ENCODE results near the gene PAPSS1.
"Not testable (repeated sequence)": the region's sequence is repeated elsewhere in the genome, so short reads cannot be mapped to it uniquely, and the experiment has no call there.

PAPSS1 gene

DNA sequence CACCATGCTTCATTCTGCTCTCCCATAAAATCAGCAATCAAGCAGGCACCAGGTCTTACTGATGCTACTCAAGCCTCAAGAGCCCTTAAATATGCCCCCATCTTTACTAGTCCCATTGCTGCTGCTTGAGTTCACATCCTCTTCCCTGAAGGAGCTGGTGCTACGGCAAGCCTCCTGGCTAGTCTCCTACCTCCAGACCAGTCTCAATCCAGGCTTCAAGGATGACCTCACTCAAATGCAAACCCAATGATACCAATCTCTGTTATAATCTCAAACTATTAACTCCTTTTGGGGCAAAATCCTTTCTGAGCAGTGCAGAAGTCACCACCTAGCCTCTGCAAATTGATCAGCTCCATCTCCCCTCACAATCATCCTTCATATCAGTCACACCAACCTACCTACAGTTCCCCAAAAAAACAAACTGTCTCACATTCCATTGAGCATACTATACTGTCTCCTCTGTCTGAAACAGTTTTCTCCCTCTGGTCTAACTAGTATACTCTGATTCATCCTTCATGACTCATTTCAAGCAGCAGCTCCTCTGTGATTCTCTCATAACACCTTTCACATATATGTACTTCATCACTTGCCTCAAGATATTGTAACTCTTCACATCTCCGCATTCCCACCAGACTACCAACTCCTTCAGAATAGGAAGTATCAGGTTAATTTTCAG, 30.0 kb downstream of the PAPSS1 start:
- DNase-seq (ENCODE audit: low read depth, low spot score) = peak; percentile 75

DNA sequence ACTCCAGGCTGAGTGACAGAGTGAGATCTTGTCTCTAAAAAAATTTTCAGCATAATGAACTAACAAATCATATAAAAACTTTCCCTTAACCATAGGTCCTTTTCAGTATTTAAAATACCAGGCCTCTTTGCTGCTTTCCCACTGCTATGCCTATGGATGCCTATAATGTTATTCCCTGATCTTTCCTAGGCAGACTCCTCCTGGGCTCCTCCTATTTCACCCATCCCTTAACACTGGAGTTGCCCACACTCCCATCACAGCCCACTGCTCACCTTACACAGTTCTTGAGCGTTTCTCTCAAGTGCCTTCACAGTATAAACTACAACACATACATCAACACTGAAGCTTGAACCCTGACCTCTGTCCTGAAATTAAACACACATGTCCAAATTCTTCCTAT, 31.6 kb downstream of the PAPSS1 start:
- no peak for DNase-seq (ENCODE audit: low read depth, low spot score)

DNA sequence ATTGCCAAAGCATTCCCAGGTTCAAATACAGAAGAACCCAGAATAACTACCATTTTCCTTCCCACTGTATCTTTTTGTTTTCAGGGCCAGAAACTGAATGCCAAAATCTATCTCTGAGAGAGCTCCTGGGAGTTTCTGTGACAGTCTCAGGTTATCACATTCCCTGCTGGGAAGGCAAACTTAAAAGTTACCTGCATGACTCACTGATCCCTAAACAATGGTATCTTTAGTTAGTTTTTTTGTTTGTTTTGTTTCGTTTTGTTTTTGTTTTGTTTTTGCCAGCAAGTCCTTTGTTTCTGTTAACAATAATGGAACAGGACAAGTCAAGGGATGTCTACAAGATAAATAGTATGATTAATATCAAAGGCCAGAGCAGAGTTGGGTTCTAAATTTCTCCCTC, 34.3 kb downstream of the PAPSS1 start:
- DNase-seq (ENCODE audit: low read depth, low spot score) = no peak

GRCh38 chr4:107683873-107684272, 36.2 kb downstream of the PAPSS1 start:
- peak; percentile 26 for DNase-seq (ENCODE audit: low read depth, low spot score)

GRCh38 chr4:107682306-107682705, 37.7 kb downstream of the PAPSS1 start:
- DNase-seq (ENCODE audit: low read depth, low spot score) = no peak

- no peak for DNase-seq (ENCODE audit: low read depth, low spot score)
Measured at GRCh38 chr4:107669068-107669467, 51.0 kb downstream of the PAPSS1 start.

- DNase-seq (ENCODE audit: low read depth, low spot score) = peak; percentile 46
Measured at GRCh38 chr4:107666134-107666533, 53.9 kb downstream of the PAPSS1 start.

GRCh38 chr4:107665001-107665400, 55.0 kb downstream of the PAPSS1 start:
- DNase-seq (ENCODE audit: low read depth, low spot score) = peak; percentile 65

- DNase-seq (ENCODE audit: low read depth, low spot score) = no peak
Measured at GRCh38 chr4:107658400-107659336, 61.4 kb downstream of the PAPSS1 start.

DNA sequence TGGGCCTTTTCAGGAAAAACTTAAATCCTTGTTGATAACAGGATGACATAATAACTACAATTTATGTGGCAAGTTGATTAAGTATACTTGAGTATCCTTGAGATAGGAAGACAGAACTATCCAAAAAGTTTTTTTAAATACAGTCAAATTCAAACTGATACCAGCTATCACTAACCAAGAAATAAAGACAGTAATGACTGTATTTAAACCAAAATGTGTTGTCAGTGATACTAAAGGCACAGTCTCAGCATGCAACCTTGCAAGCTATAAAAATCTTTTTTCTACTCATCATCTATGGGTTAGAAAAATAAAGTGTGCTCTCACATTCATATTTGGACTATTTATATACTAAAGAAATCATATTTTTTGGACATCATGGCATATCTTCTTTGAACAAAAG, 64.7 kb downstream of the PAPSS1 start:
- DNase-seq (ENCODE audit: low read depth, low spot score) = no peak

DNA sequence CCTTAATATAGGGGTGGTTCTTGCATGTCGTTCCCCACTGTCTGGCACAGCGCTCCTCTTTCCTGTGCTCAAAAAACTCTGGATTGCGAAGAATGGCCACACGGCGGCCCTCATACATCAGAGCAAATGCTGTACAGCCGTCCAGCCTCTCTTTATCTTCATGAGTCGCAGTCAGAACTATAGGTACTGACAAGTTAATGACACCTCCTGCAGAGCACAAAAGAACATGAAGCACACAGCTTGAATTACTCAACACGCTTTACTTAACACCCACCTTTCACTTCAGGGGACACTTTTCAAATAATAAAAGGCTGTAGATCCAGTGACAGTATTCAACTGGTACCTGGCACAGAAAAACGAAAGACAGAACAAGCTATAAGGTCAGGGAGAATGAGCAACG, 65.3 kb downstream of the PAPSS1 start:
- DNase-seq (ENCODE audit: low read depth, low spot score) = peak; percentile 56

DNA sequence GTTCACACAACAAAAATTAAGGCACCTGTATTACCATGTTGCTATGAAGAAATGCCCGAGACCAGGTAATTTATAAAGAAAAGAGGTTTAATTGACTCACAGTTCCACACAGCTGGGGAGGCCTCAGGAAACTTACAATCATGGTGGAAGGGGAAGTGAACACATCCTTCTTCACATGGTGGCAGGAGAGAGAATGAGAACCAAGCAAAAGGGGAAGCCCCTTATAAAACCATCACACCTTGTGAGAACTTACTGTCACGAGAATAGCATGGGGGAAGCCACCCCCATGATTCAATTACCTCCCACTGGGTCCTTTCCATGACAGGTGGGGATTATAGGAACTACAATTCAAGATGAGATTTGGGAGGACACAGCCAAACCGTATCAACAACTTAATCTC, 68.6 kb downstream of the PAPSS1 start:
- DNase-seq (ENCODE audit: low read depth, low spot score) = not testable (repeated sequence)

DNA sequence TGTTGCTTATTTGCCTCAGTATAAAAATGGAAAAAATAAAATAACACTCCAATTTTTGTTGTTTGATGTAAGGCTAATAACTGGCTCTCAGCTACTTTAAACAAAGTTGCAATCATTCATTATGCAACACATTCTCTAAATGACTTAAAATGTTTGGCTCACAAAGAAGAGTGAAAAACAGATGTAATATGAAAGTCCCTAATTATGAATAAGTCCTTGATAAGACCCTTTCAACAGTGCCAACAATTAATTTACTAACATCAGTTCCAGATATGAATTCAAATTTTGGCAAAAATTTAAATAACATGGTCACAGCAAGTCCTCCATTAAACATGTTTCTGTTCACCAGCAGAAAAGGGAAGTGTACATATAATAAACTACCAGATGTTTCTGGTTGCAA, 69.8 kb downstream of the PAPSS1 start:
- DNase-seq (ENCODE audit: low read depth, low spot score) = no peak

GRCh38 chr4:107648178-107648991, 71.6 kb downstream of the PAPSS1 start:
- no peak for DNase-seq (ENCODE audit: low read depth, low spot score)

DNA sequence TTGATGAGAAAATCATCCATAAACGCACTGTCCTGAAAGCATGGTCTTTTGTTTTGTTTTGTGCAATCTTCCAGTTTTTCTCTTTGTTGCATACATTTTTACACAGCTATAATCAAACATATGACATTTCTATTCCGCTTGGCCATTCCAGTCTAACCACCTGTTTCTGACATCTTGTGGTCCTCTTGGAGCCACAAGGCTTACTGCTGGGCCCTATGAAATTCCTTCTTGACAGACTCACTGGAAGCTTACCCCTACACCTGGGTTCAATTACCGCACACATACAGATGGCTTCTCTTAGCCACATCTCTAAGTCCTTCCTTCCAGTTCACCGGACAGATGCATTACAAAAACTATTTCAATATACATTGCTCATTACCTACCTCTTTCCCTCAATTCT, 72.4 kb downstream of the PAPSS1 start:
- DNase-seq (ENCODE audit: low read depth, low spot score) = no peak

DNA sequence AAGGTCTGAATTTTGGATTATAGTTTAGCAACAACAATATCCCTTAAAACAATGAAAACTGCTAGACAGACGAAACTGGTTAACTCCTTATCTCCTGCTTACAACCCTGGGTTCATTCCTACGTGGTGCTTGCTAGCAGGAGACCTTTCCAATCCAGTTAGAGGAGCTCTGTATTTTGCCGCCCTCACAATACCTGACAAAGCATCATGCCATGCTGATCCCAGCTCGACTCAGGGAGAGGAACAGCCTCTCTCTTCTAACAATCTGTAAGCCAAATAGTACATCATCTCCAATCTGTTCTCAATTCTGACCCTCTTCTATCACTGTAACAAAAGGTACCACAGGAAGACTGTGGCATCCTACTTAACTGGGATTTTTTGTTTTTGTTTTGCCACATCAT, 74.4 kb downstream of the PAPSS1 start:
- no peak for DNase-seq (ENCODE audit: low read depth, low spot score)

GRCh38 chr4:107643021-107643420, 77.0 kb downstream of the PAPSS1 start:
- DNase-seq (ENCODE audit: low read depth, low spot score) = no peak

DNA sequence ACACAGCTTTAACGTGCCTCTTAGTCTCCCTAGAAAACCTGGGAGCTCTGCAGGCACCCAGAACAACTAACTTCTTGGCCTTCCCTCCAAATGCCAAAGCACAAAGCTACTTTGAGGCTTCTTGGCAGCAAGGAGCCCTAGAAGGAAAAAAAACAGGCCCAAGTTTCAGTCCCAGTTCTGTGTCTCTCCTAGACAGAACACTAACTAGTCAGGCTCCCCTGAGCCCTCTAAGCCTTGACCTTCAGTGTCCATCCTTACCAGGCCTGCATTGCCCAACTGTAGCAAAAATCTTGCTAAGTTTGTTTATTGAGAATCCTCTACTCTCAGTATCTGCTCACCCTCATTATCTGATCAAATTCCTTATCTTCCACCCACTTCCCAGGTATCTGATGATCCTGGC, 79.2 kb downstream of the PAPSS1 start:
- no peak for DNase-seq (ENCODE audit: low read depth, low spot score)

GRCh38 chr4:107640197-107640596, 79.8 kb downstream of the PAPSS1 start:
- no peak for DNase-seq (ENCODE audit: low read depth, low spot score)

DNA sequence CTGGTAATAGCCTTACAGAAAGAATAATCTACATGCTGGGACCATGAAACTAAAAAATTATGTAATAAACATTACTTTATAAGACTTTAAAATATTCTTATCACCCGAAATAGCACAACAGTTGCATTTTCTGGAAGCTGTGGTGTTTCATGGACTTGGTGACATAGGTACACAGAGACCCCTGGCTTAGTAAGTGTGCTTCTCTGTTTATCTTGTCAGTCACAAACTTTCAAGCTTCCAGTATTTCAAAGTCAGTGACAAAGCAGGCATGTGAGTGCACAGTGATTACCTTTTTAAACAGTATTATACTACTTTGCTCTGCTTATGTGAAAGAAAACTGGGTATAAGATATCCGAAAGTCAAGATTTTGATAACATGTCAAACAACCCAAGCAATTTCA, 84.3 kb downstream of the PAPSS1 start:
- DNase-seq (ENCODE audit: low read depth, low spot score) = no peak

GRCh38 chr4:107631560-107631959, 88.5 kb downstream of the PAPSS1 start:
- peak; percentile 20 for DNase-seq (ENCODE audit: low read depth, low spot score)

- DNase-seq (ENCODE audit: low read depth, low spot score) = no peak
Measured at GRCh38 chr4:107630185-107630705, 89.8 kb downstream of the PAPSS1 start.
